Epithelial cell of esophagus (primary cell): ENCODE data around the gene CD9.
"Not testable (repeated sequence)": the region's sequence is repeated elsewhere in the genome, so short reads cannot be mapped to it uniquely, and the experiment has no call there.

Source experiments
- DNase-seq: peaks from one replicate; pipeline ENCODE4 v3.0.0; 2010; ENCODE audit warnings: low read depth
- H3K4me3 ChIP-seq: 2 replicates; pipeline ENCODE4 v1.5.1; 2011; ENCODE audit warnings: mild to moderate bottlenecking, low read length, control low read depth
- TF ChIP-seq, protein P1 (sequence below): IDR thresholded peaks from 2 replicates; pipeline ENCODE4 v1.5.1; 2011; ENCODE audit warnings: low read depth, mild to moderate bottlenecking, low read length, control low read depth, inconsistent platforms; ENCODE audit not compliant: insufficient read depth; ENCODE audit errors: missing control alignments

CD9 gene

DNA sequence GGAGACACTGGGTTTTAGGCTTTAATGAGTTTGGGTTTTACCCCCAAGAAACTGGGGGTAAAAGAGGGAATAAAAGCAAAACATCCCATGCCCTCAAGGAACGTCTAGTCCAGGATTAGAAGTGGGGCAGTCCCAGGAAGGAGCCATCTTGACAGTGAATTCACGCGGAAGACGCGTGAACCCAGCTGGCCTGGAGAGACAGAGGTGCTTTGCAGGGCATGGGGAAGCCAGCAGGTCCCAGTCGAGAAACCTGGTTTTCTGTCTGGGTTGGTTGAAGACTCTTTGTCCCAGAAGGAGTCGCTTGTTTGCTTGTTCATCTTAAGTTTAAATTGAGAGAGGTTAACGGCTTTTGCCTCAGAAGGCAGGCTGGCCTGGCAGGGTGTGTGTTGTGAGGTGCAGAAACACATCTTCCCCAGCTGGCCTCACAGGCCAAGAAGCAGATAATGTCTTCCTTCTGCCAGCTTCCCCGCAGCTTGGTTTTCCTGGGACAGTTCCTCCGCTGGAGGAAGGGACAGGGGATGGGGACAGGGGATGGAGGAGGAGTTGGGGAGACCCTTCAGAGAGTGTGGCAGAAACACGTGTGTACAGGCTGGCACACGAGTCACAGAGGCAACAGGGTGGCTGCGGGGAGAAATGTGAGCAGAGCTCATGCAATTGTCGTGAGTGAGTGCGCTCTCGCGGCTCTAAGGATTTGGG lies 18.5 kb upstream of the CD9 start:
- H3K4me3 ChIP-seq: no peak overlapping the region
- TF ChIP-seq, protein P1, sequence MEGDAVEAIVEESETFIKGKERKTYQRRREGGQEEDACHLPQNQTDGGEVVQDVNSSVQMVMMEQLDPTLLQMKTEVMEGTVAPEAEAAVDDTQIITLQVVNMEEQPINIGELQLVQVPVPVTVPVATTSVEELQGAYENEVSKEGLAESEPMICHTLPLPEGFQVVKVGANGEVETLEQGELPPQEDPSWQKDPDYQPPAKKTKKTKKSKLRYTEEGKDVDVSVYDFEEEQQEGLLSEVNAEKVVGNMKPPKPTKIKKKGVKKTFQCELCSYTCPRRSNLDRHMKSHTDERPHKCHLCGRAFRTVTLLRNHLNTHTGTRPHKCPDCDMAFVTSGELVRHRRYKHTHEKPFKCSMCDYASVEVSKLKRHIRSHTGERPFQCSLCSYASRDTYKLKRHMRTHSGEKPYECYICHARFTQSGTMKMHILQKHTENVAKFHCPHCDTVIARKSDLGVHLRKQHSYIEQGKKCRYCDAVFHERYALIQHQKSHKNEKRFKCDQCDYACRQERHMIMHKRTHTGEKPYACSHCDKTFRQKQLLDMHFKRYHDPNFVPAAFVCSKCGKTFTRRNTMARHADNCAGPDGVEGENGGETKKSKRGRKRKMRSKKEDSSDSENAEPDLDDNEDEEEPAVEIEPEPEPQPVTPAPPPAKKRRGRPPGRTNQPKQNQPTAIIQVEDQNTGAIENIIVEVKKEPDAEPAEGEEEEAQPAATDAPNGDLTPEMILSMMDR: no peak
- no peak for DNase-seq

DNA sequence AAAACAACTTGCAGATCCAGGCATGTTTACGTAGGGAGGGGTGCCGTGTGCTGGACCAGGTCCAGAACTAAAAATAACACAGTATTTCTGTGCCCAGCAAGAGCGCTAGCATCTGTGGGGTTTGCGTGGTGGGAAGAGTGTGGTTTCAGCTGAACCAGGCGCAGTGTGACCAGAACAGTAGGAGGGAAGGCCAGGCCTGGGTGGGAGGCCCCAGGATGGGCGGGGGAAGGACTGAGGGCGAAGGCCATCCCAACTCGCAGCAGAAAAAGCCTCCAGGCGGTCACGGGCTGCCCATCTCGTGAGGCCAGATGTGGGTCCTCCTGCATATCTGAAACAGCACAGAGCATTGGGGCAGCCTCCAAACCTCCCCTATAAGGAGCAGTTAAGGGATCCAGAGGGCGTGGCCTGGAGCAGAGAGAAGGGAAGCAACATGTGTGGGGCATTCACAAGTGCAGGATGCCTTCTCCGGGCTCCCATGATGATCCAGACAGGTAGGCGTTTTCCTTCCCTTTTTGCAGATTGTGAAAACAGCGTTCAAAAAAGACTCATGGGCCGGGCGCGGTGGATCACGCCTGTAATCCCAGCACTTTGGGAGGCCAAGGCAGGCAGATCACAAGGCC lies 17.8 kb upstream of the CD9 start:
- H3K4me3 ChIP-seq: no peak overlapping the region
- TF ChIP-seq, protein P1: no peak
- DNase-seq: peak; percentile 92

DNA sequence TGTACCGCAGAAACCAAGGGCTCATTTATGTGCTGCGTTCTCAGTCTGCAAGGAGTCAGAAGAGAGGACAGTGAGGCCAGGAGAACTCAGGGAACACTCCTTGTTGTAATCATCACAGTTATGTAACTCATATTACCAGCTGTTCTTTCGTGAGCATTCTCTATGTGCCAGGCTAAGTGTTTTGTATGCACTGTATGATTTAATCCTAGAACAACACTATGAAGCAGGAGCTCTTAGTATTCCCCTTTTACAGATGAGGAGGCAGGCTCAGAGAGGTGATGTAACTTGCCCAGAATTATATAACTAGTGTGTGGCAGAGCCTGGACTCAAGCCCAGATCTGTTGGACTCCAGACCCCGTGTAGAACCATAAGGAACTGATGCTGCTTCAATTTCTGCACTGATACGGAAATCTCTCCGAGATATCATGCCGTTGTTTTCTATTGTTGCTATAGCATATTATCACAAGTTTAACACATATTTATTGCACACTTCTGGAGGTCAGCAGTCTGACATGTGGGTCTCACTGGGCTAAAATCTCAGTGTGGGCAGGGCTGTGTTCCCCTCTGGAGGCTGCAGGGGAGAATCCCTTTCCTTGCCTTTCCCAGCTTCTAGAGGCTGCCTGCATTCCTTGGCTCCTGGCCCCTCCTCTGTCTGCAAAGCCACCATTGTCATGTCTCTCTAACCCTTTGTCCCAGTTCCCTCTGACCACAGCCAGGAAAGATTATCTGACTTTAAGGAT lies 16.3 kb upstream of the CD9 start:
- DNase-seq: peak; percentile 81
- TF ChIP-seq, protein P1: no peak
- no peak overlapping the region for H3K4me3 ChIP-seq

DNA sequence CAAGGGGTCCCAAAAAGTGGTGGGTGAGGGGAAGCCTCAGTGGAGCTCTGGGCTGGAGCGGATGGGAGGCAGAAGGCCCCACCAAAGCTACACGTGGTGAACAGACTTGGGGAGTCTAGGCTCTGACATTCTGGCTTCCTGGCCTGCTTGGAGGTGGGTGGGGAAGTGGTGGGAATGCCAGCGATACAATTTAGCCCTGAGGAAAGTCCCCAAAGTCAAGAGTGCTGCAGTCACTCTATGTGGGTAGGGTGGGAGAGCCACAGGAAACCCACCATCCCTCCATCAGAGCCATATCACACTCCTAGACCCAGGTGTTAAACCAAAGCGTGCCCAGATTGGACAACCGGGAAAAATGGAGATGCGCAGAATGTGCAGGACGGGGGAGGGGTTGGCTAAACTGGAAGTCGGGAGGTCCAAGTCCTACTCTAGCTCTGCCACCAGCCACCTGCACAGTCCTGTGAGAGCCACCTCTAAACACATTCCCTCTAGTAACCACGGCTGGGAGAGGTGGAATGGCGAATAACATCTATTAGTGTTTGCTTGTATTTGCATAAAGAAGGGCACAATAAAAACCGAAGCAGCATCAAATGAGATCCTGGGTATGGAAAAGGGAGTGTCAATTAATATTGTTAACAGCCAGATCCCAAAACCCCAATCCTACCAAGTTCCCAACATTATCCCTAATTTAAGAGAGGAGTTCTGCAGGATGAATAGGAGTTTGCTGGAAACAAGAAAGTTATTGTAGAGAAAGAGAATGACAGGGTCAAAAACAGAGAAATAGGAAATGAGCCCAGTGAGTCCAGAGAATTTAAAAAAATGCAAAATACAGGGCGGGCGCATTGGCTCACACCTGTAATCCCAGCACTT lies 14.0 kb upstream of the CD9 start:
- H3K4me3 ChIP-seq: no peak overlapping the region
- TF ChIP-seq, protein P1: no peak

DNA sequence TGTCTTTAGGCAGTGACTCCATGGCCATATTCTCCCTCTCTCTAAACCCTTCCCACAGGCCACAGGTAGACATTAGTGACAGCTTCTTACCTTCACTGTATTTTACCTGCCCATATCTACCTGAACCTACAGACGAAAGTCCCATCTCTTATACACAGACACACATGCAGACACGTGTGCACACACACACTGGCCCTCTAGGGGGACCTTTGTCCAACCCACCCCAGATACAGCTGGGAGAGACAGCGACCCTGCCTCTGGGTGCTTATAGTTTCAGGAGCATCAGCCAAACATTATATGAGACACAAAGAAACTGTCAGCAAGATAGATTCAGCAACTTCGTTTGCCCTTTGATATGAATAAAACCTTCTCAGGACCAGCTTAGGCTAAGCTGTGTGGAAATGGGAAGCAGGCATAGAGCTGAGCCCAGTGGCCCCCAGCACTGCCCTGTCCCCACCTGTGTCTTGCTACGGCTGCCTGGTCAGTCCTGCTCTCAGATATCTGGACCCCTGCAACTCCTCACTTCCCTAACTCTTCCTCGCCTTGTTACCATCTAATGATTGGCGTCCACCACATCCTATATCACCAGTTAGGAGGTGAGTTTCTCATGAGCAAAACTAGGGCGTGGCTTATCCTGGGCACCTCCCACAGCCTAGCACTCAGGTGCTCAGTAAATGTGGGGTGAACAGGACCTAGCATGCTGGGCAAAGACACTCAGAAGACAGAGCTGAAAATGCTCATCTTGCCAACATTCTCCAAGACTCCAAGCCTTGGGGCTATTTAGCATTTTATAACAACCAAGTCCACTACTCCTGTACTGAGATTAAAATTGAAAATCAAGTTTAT lies 12.0 kb upstream of the CD9 start:
- no peak overlapping the region for H3K4me3 ChIP-seq
- peak; percentile 36 for DNase-seq
- TF ChIP-seq, protein P1: no peak

More for the DNA sequence above, 14.0 kb upstream of the CD9 start:
- no peak for DNase-seq

DNA sequence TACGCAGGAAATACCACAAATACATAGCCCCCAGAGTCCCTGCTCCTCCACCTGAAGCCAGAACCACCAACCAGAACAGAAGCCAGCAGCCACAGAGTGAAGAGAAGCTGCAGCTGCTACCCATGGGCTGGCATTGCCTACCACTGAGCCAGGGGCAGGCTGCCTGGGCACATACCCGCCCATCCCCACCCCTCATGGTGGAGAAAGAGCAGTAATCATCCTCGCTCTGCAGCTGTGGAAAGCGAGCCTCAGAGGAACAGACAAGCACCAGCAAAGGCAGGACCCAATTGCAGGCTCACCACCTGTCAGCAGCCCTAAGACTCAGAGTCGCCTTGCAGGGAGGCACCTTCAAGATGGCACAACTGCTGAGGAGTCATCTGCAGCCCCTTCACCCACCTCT lies 11.2 kb upstream of the CD9 start:
- no peak overlapping the region for H3K4me3 ChIP-seq
- TF ChIP-seq, protein P1: no peak
- DNase-seq: no peak

DNA sequence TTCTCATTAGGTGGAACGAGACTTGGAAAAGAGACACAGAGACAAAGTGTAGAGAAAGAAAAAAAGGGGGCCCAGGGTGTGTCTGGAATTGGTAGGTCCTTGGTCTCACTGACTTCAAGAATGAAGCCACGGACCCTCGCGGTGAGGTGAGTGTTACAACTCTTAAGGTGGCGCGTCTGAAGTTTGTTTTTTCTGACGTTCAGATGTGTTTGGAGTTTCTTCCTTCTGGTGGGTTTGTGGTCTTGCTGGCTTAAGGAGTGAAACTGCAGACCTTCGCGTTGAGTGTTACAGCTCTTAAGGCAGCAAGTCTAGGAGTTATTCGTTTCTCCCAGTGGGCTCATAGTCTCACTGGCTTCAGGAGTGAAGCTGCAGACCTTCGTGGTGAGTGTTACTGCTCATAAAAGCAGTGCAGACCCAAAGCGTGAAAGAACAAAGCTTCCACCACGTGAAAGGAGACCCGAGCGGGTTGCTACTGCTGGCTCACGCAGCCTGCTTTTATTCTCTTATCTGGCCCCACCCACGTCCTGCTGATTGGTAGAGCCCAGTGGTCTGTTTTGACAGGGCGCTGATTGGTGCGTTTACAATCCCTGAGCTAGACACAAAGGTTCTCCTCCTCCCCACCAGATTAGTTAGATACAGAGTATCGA lies 10.1 kb upstream of the CD9 start:
- not testable (repeated sequence) for H3K4me3 ChIP-seq, DNase-seq

DNA sequence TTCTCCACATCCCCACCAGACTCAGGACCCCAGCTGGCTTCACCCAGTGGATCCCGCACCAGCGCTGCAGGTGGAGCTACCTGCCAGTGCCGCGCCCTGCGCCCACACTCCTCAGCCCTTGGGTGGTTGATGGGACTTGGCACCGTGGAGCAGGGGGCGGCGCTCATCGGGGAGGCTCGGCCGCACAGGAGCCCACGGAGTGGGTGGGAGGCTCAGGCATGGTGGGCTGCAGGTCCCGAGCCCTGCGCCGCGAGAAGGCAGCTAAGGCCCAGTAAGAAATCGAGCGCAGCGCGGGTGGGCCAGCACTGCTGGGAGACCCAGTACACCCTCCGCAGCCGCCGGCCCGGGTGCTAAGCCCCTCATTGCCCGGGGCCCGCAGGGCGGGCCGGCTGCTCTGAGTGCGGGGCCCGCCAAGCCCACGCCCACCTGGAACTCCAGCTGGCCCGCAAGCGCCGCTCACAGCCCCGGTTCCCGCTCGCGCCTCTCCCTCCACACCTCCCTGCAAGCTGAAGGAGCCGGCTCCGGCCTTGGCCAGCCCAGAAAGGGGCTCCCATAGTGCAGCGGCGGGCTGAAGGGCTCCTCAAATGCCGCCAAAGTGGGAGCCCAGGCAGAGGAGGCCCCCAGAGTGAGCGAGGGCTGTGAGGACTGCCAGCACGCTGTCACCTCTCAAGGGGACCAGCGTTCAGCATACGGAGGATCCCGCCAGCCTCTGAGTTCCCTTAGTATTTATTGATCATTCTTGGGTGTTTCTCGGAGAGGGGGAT lies 9.3 kb upstream of the CD9 start:
- DNase-seq: not testable (repeated sequence)

More for the DNA sequence above, 9.3 kb upstream of the CD9 start:
- not testable (repeated sequence) for H3K4me3 ChIP-seq
